ENCODE results near the gene PIEZO1. TPM values are rescaled to one million over a fixed set of nuclear protein-coding genes. Genes with fewer than 3 reads are reported as not detected.

The PIEZO1 gene
- total and polyA plus RNA-seq, 2 experiments from 2014 or later, result 30.4 to 70.1 TPM

GRCh38 chr16:88696441-88696840 is 88.6 kb downstream of the PIEZO1 start:
- Histone ChIP-seq H3K9me2 (ENCODE audit: insufficient read depth) (no peaks in the 10 kb centered on the region), H3K27me3 (ENCODE audit: insufficient read depth) (no peaks in the 10 kb centered on the region), H3F3A (replicated peaks; ENCODE audit: low read depth) (no peaks in the 10 kb centered on the region), H3K79me2 (replicated peaks; ENCODE audit: insufficient read depth) (no peaks in the 10 kb centered on the region), H2AFZ (no peak overlapping the region), H3K4me3 (no peak overlapping the region), H3K4me2 (no peak overlapping the region), H3K36me3 (ENCODE audit: insufficient read depth) (no peaks in the 10 kb centered on the region), H4K20me1 (replicated peaks; ENCODE audit: insufficient read depth) (no peaks in the 10 kb centered on the region), H3K27ac (ENCODE audit: low read depth) (no peak overlapping the region), H3K4me1 (ENCODE audit: insufficient read depth) (no peaks in the 10 kb centered on the region)
- Mint-ChIP-seq H3K4me1 (no peaks in the 10 kb centered on the region), H3K27ac (no peak overlapping the region), H3K4me3 (no peak overlapping the region), H3K36me3 (ENCODE audit: low read depth) (no peaks in the 10 kb centered on the region), H3K27me3 (ENCODE audit: insufficient read depth, low read depth, poor library complexity) (no peaks in the 10 kb centered on the region), H3K9me3 (no peaks in the 10 kb centered on the region)
- TF ChIP-seq EZH2 (IDR thresholded peaks at IDR 0.05; ENCODE audit: low read depth, unreplicated experiment) (no peak), REST (IDR thresholded peaks at IDR 0.05; ENCODE audit: unreplicated experiment) (no peak), CTCF (conservative IDR thresholded peaks at IDR 0.05; ENCODE audit: low read depth in 2 of 2) (no peak), ZNF462 (CRISPR knock-in tag; IDR thresholded peaks at IDR 0.05) (no peak), ETS1 (IDR thresholded peaks at IDR 0.05) (no peak), EZH2phosphoT487 (IDR thresholded peaks at IDR 0.05; ENCODE audit: unreplicated experiment) (no peak), STAT1 (IDR thresholded peaks at IDR 0.05; ENCODE audit: unreplicated experiment) (no peak), CREB1 (CRISPR knock-in tag; IDR thresholded peaks at IDR 0.05; ENCODE audit: low read depth) (no peak), JUNB (IDR thresholded peaks at IDR 0.05; ENCODE audit: unreplicated experiment) (no peak)
- no peak for ATAC-seq
- no peak for DNase-seq (ENCODE audit: low spot score)

Data from GM23338 (cell line).